ENCODE results near the gene IFIT1.
"Not testable (repeated sequence)": the region's sequence is repeated elsewhere in the genome, so short reads cannot be mapped to it uniquely, and the experiment has no call there.

IFIT1 gene

DNA sequence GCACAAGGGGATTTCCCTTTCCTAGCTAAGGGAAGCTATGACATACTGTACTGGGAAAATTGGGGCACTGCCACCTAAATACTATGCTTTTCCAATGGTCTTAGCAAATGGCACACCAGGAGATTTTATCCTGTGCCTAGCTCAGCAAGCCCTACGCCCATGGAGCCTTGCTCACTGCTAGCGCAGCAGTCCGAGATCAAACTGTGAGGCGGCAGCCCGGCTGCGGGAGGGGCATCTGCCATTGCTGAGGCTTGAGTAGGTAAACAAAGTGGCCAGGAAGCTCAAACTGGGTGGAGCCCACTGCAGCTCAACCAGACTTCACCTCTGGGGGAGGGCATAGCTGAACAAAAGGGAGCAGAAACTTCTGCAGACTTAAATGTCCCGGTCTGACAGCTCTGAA is 52.4 kb downstream of the IFIT1 start:
- DNase-seq: not testable (repeated sequence)

DNA sequence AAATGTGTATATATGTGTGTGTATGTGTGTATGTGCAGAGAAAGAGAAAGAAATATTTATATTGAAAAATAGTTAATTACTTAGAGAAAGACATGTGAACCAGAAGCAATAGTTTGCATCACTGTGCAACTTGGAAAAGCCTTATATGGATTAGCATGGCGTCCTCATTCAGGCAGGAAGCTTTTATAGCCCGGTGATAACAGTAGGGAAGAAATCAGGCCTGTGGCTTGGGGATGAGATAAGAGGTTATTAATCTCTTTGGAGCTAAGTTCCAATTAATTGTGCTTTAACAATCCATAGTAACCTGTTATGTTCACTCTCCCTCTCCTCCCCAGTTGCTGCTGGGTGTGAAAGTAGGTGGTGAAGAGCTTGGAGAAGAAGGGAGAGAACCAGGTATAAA is 58.5 kb downstream of the IFIT1 start:
- no peak for DNase-seq

DNA sequence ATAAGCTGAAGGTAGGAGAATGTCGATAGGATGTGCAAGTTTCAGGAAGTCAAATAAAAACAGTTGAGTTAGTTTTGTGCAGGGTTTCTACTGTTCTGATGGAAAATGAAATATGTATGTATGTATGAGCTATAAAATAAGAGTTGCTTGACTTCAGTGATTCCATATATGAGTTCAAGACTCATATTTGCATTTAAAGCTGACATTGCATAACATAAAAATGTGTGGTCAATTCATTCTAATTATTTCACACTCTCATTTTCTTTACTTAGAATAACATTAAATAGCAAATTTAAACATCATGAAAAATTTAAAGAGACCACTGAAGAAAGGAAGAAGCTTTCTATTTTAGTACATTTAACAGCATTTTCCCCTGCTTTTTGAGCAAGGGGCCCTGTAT is 59.8 kb downstream of the IFIT1 start:
- DNase-seq: no peak

DNA sequence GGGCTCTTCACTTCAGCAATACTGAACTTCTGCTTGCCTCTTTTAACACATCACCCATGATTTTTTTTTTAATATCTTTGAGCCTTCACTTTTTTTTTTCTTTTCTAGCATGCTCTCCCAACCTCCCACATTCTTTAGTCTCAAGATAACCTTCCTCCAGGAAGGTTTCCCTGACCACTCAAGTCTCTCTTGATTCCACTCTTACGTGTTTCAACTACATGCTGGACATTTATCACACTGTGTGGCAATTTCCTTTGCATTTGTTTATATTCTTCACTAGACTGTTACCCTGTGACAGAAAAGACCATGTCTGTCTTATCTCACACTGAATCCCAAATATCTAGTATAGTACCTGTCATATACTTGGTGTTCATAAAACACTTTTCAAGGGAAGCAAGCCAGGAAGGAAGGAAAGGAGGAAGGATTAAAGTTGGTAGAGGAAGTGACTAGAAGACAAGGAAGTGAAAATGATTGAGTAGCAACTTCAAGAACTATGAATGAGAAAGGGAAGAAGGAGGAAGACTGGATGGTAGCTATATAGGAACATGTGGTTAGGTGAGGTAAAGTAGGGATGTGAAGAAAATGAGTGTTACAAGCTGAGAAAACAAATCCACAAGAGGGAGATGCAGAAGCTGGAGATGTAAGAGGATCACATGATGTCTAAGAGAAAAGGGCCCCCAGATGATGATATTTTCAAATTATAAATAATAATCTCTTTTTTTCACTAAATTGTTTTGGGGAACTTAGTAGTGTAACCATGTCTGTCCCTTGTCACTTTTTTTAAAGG is 62.3 kb downstream of the IFIT1 start:
- no peak for DNase-seq

Measured in stimulated activated CD4-positive, alpha-beta T cell treated with anti-CD3 and anti-CD28 coated beads, Interleukin-2, amount 100 ng/mL, for 24 hours (primary cell).